ENCODE results near the gene CRYAB. TPM values are rescaled to one million over a fixed set of nuclear protein-coding genes. Genes with fewer than 3 reads are reported as not detected.

Gene CRYAB
- polyA plus RNA-seq, 1 of the 3 experiments (the other 2 are of a cell fraction) = 0.92 TPM

- ChIA-PET POLR2A (interaction anchor here (1.0 kb wide), 1 partner anchor 48 kb away, joined by 5 read pairs; no protein-coding TSS in a partner anchor), CTCF (interaction anchor here (0.6 to 1.9 kb wide), 11 partner anchors 8 to 199 kb away, joined by 3 to 8 read pairs (median 3); no protein-coding TSS in a partner anchor)
- H3K4me3 ChIP-seq (ENCODE audit: low read depth in 2 of 2, low read length in 1 of 2) = peak overlapping the region; percentile 72 to 84
Observed at GRCh38 chr11:111878385-111878848, 33.2 kb downstream of the CRYAB start.

GRCh38 chr11:111871693-111872161 lies 39.8 kb downstream of the CRYAB start:
- Histone ChIP-seq H3K4me2 (peak overlapping the region; percentile 85), H2AFZ (ENCODE audit: low read depth) (peak overlapping the region; percentile 90), H3K27me3 (ENCODE audit: insufficient read depth) (no peaks in the 10 kb centered on the region), H3K9me3 (no peaks in the 10 kb centered on the region), H3K79me2 (ENCODE audit: insufficient read depth) (peaks cover 20% of the 10 kb centered on the region), H3K9ac (peak overlapping the region; percentile 86; the same call in 1 of the 2 replicates), H3F3A (replicated peaks; ENCODE audit: insufficient read depth) (peaks cover 3% of the 10 kb centered on the region), H3K4me3 (ENCODE audit: low read depth in 2 of 2, low read length in 1 of 2) (peak overlapping the region; percentile 81 to 85), H3K36me3 (replicated peaks in 1 of 2; ENCODE audit: control insufficient read depth in 1 of 2, insufficient read depth in 2 of 2, low read length in 1 of 2) (peaks cover 16 to 30% of the 10 kb centered on the region in 2 experiments), H3K27ac (ENCODE audit: low read depth in 2 of 2, low read length in 1 of 2) (peak overlapping the region; percentile 81 to 93), H4K20me1 (ENCODE audit: insufficient read depth) (no peaks in the 10 kb centered on the region), H3K4me1 (ENCODE audit: control insufficient read depth in 1 of 2, insufficient read depth in 2 of 2, low read depth in 1 of 2, low read length in 1 of 2) (peaks cover 0 to 6% of the 10 kb centered on the region in 2 experiments; a peak in 3 of 4 replicates), H3K9me2 (no peaks in the 10 kb centered on the region)
- ChIA-PET CTCF (interaction anchor here (0.6 to 1.6 kb wide), 9 partner anchors 14 to 269 kb away, joined by 3 to 6 read pairs (median 4); no protein-coding TSS in a partner anchor), POLR2A (interaction anchor here (1.1 to 1.7 kb wide), 3 partner anchors 14 to 215 kb away, joined by 3 to 9 read pairs (median 4); partner anchors contain the start of genes SDHD and TIMM8B)
- 40% methylated on average over 5 of the region's 5 CpGs for WGBS (ENCODE audit: low lambda C conversion rate)
- peak; percentile 28 for DNase-seq
- TF ChIP-seq GABPA (IDR thresholded peaks at IDR 0.05; ENCODE audit: low read depth) (no peak), EZH2phosphoT487 (IDR thresholded peaks at IDR 0.05; ENCODE audit: borderline replicate concordance, low read depth) (no peak), CHD2 (IDR thresholded peaks at IDR 0.05; ENCODE audit: low read length, partially characterized antibody) (no peak), ZBTB33 (IDR thresholded peaks at IDR 0.05; ENCODE audit: borderline replicate concordance, low read depth) (no peak), RFX5 (IDR thresholded peaks at IDR 0.05; ENCODE audit: low read length) (no peak)

More at GRCh38 chr11:111878385-111878848, 33.2 kb downstream of the CRYAB start:
- Histone ChIP-seq H3K9me3 (no peaks in the 10 kb centered on the region), H3K4me2 (peak overlapping the region; percentile 75), H3K9ac (peak overlapping the region; percentile 71), H3F3A (replicated peaks; ENCODE audit: insufficient read depth) (peaks cover 4% of the 10 kb centered on the region), H3K27ac (ENCODE audit: low read depth in 2 of 2, low read length in 1 of 2) (peak overlapping the region; percentile 86 to 98), H3K27me3 (ENCODE audit: insufficient read depth) (no peaks in the 10 kb centered on the region), H2AFZ (ENCODE audit: low read depth) (peak overlapping the region; percentile 93), H3K36me3 (replicated peaks in 1 of 2; ENCODE audit: control insufficient read depth in 1 of 2, insufficient read depth in 2 of 2, low read length in 1 of 2) (peaks cover 0 to 15% of the 10 kb centered on the region in 2 experiments), H3K4me1 (ENCODE audit: control insufficient read depth in 1 of 2, insufficient read depth in 2 of 2, low read depth in 1 of 2, low read length in 1 of 2) (peaks cover 0 to 8% of the 10 kb centered on the region in 2 experiments; a peak in 2 of 4 replicates), H3K79me2 (ENCODE audit: insufficient read depth) (peaks cover 6% of the 10 kb centered on the region; the same call in 1 of the 2 replicates), H4K20me1 (ENCODE audit: insufficient read depth) (no peaks in the 10 kb centered on the region), H3K9me2 (no peaks in the 10 kb centered on the region)
- no peak for DNase-seq
- under 1% methylated on average over 13 of the region's 13 CpGs for WGBS (ENCODE audit: low lambda C conversion rate)
- TF ChIP-seq YY1 (IDR thresholded peaks at IDR 0.05; ENCODE audit: low read depth) = no peak
- TF ChIP-seq USF2 (IDR thresholded peaks at IDR 0.05; ENCODE audit: borderline replicate concordance, low read depth, low read length) = no peak
- no peak for TF ChIP-seq EZH2phosphoT487 (IDR thresholded peaks at IDR 0.05; ENCODE audit: borderline replicate concordance, low read depth)
- no peak for TF ChIP-seq PBX3 (IDR thresholded peaks at IDR 0.05)
- TF ChIP-seq TCF12 (IDR thresholded peaks at IDR 0.05) = no peak
- no peak for TF ChIP-seq TAF1 (IDR thresholded peaks at IDR 0.05; ENCODE audit: borderline replicate concordance, low read depth, low read length)
- TF ChIP-seq CHD2 (IDR thresholded peaks at IDR 0.05; ENCODE audit: low read length, partially characterized antibody) = peak; percentile 36
- TF ChIP-seq RAD21 (IDR thresholded peaks at IDR 0.05; ENCODE audit: low read length) = peak; percentile 22; the same call in 1 of the 2 replicates
- no peak; a peak in 1 of 4 replicates for TF ChIP-seq EP300 (IDR thresholded peaks at IDR 0.05; ENCODE audit: borderline replicate concordance in 1 of 2, low read depth in 1 of 2, low read length in 1 of 2)
- TF ChIP-seq USF1 (IDR thresholded peaks at IDR 0.05; ENCODE audit: borderline replicate concordance, low read depth) = no peak
